GM21529 (cell line): ENCODE data around the gene SPESP1.

ENCODE experiments used
- ATAC-seq: cut with Tn5 transposase; IDR thresholded peaks from one replicate; pipeline ENCODE4 v1.9.1; 2021; ENCODE audit not compliant: unreplicated experiment

SPESP1 gene

DNA sequence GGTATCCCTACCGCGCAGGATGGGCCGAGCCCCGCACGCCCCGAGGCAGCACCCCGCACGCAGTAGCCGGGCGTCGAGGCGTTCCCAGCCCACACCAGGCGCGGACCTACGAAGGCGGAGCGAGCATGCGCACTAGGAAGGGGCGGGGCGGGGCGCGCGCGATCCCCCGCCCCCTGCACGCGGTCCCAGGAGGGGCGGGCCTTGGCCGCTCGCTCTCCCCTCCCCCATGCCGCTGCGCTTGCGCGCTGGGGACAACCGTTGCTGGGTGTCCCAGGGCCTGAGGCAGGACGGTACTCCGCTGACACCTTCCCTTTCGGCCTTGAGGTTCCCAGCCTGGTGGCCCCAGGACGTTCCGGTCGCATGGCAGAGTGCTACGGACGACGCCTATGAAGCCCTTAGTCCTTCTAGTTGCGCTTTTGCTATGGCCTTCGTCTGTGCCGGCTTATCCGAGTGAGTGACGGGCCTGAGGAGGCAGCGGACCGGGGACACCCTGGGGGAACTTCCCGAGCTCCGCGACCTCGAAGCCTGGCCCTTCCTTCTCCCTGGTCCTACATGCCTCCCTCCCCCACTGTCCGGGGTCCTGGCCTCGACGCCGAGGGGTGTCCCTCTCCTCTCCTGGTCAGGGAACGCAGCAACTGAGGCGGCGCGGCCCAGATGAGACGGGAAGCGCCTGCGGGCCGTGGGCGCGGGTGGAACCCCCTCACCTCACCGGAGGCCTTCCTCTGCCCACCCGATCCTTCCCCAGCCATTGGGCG, at the start of gene SPESP1:
Gene SPESP1, plus strand, starts transcription at position 258 of the 755 bp plus-strand sequence. Its CDS starts 129 bp downstream, at position 387.
- ATAC-seq = no peak

DNA sequence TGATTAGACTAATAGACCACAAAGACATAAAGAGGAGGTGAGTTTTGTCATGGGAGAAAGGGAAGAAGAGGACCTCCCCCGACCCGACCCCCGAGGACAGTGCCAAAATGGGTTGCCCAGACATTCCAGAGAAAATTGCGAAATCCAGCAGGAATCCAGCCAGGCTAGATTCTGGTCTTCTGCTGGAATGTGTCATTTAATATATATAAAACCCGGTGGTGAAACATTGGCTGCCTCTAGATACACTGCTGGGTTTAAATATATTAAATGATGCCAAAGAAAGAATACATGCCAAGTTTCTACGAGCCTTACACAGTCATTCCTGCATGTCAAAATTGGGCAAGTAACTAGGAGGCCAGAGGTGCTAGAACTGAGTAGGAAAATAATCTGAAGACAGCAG, 45.3 kb upstream of the SPESP1 start:
- no peak for ATAC-seq

DNA sequence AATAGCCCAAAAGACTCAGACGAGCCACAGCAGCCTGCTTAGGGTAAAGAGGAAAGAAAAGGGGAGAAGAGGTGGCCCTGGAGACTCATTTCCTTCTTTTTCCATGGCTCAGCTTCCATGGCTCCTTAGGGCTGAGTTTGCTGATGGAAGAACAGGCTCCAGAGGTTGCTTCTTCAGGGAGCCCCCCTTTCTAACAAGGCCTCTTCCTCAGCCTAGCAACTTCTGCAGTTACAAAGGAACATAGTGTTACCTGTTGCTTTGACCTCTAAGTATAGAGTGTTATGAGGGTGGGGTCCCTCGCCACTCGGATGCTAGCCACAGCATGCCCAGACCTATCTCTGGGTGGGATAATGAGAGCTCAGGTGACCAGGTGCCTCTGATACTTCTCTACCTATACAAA, 43.2 kb upstream of the SPESP1 start:
- no peak for ATAC-seq

DNA sequence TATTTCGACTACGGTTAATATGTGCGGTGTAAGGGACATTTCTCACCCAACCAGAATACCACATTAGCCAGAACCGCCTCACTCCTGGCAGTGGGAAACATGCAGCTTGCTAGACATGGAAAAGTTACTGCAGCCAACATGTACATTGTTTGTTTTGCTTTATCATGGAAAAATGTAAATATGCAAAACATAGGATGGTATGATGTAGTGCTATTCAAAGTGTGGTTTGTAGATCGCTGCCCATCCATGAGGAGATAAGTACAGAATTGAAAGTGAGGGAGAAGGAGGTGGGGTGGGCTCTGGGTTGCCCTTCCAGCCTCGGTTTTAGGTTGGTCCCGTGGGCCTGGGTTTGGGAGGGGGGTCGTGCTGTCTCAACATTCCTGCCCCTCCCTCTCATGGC, 42.5 kb upstream of the SPESP1 start:
- ATAC-seq = no peak

DNA sequence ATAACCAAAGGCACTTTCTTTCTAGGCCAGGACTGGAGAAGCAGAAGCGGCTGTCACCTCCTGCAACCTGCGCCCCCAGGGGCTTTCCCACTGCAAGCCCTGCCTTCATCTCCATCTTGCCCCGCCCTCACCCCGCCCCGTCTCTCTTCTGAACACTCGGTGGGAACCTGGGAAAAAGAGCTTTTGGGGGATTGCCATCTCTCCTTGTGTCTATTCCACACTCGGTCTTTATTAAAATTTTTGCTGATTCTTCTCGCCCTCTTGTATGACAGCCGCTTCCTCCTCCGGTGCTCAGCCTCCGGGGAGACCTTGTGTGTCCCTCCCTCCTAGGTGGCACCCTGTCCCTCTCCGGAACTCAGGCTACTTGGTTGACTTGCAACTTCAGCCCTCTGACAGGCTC, 41.9 kb upstream of the SPESP1 start:
- no peak for ATAC-seq

DNA sequence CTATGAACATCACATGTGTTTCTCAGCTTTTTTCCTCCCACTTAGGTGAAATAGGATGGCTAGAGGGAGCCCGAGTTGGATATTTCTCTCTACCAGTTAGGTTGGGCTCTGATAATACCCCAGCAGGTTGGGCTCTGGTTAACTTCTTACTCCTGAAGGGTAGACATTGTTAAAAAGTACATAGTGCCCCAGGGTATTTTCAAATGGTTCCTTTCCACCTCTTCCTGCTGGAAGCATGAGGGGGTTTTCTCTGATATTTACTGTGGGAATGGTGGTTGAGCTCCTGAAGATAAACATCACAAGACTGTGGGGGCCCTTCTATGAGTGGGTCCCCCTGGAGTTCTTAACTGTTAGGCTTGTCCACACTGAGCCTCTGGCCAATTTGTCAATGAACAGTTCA, 36.1 kb upstream of the SPESP1 start:
- ATAC-seq = no peak

DNA sequence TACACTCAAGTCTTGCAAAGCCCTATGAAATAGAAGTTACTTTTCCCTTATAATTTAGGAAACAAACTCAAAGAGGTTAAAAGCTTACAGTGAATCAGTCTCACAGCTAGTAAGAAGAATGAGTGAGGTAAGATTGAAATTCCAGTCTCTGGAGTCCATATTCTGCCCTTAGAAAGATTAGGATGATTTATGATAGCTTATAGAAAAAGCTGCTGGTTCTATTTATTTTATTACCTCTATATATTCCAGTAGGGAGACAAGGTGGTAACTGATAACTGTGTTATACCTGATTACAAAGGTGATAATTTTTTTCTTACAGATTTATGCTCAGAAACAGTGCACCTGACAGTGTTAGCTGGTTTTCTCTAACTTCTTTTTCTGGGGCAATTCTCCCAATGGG, 34.1 kb upstream of the SPESP1 start:
- no peak for ATAC-seq

DNA sequence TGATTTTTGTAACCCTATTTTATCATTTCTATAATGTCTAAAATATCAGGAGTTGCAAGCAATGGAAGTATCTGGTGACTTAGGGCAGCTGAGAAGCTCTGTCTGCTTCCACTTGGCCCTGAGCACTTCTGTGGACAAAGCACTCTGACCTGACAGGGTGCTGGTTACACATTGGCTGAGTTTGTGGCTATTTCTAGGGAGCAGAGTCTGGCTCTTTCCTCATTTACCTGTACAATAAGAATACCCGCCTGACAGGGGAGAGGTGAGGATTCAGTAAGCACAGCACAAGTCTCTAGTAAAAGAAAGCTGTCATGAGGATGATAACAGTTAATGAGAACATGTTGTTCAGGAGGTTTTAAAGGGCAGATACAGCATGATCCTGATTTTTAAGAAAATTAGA, 33.3 kb upstream of the SPESP1 start:
- ATAC-seq = no peak

DNA sequence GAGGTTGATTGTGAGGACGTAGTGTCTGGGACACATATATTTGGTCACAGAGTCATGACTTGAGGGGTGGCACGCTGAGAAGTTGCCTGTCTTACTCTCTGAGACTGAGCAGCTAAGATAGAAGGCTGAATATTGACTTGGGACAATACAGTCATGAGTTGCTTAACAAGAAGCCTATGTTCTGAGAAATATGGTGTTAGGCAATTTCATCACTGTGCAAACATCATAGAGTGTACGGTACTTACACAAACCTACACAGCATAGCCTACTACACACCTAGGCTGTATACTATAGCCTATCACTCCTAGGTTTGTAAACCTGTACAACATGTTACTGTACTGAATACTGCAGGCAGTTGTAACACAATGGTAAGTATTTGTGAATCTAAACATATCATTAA, 30.3 kb upstream of the SPESP1 start:
- ATAC-seq = no peak

DNA sequence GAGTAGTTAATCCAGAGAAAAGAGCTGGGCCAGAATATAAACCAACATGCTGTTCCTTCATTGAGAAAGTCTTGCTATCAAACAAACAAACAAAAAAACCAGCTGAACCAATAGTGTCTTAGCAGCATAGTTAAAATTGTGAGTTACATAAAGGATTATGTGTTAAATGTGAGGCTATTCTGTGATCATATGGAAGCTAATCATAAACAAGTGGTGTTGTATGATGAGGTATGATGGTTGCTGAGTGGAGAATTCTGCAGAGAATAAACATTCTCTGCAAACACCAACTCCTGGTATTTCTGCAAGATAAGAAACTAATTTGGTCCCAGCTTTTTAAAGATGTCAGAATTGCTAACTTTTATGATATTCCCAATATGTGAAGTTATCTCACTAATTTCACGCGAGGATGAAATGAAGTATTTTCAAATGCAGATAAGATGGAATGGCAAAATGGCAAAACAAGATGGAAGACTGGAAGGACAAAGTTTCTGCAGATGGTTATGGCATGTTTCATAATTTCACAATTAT, 22.9 kb upstream of the SPESP1 start:
- ATAC-seq = no peak

DNA sequence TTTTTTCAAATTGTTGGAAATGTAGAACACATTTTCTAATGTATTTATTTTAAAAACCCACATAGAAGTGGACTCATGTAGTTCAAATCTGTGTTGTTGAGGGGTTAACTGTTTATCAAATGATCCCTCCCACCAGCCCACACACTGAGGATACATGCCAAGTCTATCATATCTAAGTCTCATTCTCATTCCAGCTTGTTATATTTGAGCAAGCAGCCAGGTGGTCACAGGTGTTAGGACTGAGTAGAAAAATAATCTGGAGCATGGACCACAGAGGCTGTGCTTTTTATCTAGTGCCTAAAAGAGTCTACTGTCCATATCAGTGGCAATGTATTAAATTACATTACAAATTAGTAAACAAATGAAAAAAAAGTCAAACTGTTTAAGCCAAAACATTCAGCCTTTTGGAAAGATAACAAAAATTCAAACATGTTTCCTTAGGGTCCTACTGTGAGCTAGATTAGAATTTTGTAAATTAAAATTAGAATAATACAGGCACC, 20.7 kb upstream of the SPESP1 start:
- ATAC-seq = no peak

DNA sequence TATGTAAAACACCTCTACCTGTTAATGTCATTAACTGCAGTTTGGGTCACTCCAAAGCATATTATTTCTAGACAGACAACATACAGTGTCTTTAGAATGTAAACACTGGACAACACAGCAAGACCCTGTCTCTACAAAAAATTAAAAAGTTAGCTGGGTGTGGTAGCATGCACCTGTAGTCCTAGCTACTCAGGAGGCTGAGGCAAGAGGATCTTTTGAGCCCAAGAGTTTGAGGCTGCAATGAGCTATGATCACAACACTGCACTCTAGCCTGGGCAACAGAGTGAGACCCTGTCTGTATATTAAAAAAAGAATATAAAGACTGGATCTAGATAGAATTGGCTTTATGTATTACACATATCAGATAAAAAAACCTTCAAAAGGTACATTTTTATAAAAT, 20.0 kb upstream of the SPESP1 start:
- ATAC-seq = no peak

DNA sequence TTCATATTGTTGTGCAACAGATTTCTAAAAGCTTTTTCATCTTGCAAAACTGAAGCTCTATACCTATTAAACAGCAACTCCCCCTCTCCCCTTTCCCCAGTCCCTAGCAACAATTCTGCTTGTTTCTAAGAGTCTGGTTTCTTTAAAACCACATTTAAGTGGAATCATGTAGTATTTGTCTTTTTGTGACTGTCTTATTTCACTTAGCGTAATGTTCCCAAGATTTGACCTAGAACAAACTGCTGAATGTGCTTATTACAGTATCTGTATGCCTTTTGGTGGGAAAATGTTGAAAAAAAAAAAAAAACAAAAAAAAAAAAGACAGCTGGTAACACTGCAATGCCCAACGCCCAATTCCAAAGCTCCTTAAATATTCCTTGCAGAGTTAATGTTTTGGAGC, 19.5 kb upstream of the SPESP1 start:
- ATAC-seq = no peak

DNA sequence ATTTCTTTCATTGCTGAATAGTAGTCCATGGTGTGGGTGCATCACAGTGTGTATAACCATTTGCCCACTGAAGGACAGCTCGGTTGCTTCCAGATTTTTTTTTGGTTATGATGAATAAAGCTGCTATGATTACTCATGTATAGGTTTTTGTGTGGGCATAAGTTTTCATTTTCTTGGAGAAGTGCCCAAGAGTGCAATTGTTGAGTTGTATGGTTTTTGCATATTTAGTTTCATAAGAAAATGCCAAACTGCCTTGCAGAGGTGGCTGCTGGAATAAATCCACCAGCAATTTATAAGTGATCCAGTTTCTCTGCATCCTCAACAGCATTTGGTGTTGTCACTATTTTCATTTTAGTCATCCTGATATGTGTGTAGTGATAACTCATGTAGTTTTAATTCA, 8.4 kb upstream of the SPESP1 start:
- ATAC-seq = no peak

DNA sequence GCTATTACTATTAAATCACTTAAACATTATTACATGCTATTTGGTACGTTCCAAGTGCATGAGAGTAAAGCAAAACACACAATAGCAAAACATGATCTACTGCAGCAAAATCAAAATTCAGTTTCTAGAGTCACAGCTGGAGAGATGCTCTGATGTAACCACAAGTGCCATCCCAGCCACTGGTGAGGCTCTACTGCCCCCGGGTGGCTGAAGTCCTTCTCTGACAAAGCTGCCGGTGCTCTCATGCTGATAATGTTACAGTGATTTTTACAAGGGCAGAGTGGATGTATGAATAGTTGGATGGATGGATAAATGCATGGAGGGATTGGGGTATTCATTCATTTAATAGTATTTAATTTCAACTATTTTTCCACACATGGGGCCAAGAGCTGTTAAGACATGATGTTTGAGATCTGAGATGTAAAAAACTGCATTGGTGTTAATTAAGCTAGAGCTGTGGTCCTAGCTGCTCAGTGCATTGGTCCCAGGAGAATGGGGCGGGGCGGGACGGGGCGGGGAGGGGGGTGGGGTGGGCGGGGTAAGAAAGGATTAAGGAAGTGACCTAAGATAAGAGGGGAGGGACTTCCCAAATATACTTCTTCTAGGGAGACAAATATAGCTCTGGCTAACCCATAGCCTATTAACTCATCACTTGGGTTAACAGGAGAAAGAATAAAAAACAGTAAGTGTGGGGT, 5.3 kb upstream of the SPESP1 start:
- ATAC-seq = no peak

DNA sequence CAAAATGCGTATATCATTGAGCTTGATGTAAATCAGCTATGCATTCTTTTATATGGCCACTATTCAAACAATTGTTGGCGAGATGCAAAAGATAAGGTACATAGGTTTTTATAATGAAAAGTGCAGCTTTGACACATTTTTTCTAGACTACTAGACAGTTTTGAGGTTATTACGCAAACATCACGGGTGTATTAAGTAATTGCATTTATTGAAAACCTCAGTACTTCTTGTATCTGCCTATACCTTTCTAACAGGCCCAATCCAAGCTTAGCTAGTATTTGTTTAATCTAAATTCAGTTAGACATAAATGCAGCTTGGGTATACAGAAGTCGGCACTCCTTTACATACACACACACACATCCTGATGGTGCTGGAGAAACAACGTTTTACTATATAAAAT, 2.7 kb downstream of the SPESP1 start:
- ATAC-seq = no peak

DNA sequence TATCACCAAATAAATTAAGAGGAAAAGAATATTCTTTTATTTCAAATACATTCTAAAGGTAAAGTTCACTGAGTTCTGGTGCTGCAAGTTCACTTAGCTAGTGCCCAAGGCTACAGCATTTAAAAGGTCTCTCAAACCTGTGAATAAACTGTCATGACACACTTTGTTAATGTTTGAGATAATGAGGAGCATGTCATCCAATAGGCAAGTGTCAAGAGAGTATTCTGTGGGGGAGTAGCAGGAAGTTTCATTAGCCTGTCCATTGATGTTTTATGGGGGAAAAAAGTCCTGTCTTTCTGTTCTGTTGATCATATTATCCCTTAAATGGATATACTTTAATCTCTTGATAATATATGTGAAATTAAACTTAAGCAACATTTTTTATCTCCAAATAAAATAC, 4.0 kb downstream of the SPESP1 start:
- ATAC-seq = no peak

DNA sequence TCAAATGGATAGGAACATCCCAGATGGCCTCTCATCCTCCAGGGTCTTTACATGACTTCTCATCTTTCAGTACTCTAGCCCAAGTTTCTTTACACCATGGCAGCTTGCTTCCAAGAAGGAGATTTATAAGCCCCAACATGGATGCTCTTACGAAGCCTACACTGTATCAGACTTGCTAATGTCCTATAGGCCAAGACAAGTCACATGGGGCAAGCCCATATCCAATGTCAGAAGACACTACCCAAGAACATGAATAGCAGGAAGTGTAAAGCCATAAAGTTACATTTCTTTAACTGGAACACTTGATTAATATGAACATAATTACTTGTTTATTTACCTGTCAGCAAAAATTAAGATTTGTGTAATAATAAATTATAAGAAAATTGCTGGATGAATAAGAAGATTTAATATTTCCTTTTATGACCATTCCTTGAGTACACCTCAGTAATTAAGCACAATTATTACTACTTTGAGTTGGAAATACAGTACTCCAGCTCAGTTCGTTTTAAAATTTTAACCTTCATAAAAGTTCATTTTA, 5.1 kb downstream of the SPESP1 start:
- ATAC-seq = no peak

DNA sequence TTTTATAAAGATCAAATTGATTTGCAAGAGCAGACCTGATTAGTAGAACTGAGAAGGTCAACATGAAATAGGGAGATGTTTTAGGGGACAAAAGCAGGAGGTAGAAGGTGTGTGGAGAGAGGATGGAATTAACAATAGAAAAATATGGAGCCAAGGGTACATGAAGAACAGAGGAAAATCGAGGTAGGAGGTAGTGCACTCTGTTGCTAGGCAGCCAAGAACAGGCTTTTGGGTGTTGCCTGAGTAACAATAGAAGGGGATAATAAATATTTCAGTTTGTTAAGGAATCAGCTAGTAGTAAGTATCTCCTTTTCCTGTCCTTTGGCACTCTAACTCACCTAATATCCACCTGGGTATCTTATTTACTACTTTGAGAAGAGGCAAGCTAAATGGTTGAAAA, 9.2 kb downstream of the SPESP1 start:
- ATAC-seq = no peak

DNA sequence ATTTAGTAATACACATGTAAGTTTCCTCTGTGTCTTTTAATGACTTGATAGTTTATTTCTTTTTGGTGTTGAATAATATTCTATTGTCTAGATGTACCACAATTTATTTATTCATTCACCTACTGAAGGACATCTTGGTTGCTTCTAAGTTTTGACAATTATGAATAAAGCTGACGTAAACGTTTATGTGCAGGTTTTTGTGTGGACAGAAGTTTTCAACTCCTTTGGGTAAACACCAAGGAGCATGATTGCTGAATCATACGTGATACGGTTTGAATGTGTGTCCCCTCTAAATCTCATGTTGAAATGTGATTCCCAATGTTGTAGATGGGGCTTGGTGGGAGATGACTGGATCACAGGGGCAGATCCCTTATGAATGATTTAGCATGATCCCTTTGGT, 21.5 kb downstream of the SPESP1 start:
- no peak for ATAC-seq

DNA sequence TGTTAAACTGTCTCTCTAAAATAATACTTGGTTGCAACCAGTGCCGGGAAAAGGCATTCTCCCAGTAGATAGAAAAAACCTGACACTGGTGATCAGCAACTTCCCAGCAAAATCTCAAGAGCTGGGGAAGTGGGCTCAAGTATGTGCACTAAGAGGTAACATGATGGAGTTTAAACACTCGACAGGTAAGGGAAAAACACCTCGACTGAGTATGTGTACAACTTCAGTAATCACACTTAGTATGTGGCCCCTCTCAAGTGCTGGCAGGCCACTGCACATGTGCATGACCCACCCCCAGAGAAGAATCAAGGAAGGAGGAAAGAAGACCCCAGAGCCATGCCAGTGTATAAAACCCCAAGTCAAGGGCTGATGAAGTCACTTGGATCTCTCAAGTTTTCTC, 27.4 kb downstream of the SPESP1 start:
- ATAC-seq = no peak

DNA sequence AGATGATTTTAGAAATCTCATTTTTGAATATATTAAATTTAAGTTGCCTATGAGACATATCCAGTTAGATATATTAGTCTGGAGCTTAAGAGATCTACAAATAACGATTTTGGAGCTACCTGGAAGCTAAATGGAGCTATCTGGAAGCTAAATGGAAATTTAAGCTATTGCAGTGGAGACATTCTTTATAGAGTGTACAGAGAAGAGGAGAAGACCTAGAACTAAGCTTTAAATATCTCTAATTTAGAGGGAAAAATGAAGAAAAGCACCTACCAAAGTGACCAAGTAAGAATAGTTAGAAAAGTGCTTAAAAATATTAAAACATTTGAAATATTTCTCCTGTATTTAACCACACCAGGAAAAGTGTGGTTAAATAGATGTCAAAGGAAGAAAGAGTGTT, 28.3 kb downstream of the SPESP1 start:
- ATAC-seq = no peak
